Cardiac fibroblast (primary cell): ENCODE measurements around the gene EIF4B.

Experiments used
- DNase-seq, 2 donors: peaks; one replicate each; pipeline versions ENCODE4 v3.0.0 to v3.0.0-alpha.2; 2010; ENCODE audit warnings: low read depth in 2 of 2
- H3K4me3 ChIP-seq, 2 donors: replicated peaks in 1 of 2; 1 replicate in 1 of 2; 2 replicates in 1 of 2; pipeline ENCODE4 v1.5.1; 2011; ENCODE audit warnings: low read depth in 2 of 2, low read length in 2 of 2, mild to moderate bottlenecking in 2 of 2, moderate library complexity in 1 of 2
- TF ChIP-seq, protein P1 (sequence below): IDR thresholded peaks from one replicate; pipeline ENCODE4 v1.5.1; 2011; ENCODE audit warnings: low read depth, mild to moderate bottlenecking, low read length, inconsistent platforms

EIF4B gene

DNA sequence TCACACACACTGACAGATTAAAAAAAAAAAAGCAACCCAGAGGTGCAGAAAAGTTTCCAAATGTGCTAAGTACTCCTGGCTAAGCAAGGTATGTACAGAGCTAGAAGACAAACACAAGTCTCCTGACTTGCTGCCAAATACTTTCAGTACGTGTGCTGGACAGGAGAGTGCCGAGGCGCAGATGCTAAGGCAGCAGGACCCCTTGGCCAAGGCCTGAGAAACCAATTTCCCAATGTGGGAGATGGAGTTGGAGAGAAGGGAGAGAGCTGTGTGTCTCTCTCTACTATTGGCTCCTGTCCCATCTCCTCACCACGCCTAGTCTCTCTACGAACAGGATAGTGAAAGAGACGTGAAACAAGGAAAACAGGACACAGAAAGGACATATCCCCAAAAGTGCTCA lies 67.6 kb downstream of the EIF4B start:
- DNase-seq, result no peak
- H3K4me3 ChIP-seq, result no peak overlapping the region
- TF ChIP-seq, protein P1, sequence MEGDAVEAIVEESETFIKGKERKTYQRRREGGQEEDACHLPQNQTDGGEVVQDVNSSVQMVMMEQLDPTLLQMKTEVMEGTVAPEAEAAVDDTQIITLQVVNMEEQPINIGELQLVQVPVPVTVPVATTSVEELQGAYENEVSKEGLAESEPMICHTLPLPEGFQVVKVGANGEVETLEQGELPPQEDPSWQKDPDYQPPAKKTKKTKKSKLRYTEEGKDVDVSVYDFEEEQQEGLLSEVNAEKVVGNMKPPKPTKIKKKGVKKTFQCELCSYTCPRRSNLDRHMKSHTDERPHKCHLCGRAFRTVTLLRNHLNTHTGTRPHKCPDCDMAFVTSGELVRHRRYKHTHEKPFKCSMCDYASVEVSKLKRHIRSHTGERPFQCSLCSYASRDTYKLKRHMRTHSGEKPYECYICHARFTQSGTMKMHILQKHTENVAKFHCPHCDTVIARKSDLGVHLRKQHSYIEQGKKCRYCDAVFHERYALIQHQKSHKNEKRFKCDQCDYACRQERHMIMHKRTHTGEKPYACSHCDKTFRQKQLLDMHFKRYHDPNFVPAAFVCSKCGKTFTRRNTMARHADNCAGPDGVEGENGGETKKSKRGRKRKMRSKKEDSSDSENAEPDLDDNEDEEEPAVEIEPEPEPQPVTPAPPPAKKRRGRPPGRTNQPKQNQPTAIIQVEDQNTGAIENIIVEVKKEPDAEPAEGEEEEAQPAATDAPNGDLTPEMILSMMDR, result no peak

DNA sequence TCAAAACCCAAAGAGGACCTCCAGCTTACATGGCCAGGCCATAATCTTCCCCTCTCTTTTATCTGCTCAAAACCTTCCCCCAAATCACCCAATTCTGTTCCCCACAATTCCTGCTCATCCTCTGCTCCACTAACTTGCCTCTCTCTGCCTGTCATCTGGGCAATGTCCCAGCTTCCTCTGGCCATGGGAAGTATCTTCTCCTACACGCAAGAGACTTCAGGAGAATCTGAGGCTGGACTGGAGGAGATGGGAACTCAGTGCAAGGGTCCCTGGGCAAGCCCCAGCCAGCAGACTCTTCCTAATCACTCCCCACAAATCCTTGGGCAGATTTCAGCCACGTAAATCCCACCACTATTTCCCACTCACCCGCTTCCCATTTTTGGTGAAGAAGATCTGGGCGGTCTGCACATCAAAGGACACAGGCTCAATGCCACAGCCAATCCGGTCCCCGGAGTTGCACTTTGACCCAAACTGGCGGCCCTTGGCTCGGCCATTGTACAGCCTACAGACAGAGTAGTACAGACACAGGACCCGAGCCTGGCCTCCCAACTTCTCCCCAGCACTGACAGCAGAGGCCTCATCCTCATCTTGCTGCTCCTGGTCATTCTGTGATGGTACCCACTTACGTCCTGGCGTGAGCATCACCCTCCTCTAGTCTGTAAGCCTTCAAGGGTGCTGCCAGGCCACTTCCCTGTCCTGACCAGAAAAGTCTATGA lies 68.2 kb downstream of the EIF4B start:
- no peak overlapping the region for H3K4me3 ChIP-seq
- DNase-seq, result no peak
- TF ChIP-seq, protein P1, result no peak

DNA sequence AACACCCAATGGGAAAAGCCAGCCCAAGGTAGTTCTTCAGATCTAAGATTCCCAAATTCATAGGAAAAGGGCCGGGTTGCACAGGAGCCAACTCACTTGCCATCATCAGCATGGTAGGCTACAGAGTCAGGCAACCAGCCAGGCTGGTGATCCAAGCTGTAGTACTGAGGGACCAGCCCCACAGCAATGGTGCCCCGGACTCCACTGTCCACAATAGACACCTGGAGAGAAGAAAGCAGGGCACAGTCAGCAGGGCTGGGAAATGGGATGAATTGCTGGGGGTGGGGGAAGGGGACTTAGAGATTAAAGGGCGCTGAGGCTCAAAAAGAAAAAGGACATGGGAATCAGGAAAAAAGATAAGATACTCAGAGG lies 68.7 kb downstream of the EIF4B start:
- H3K4me3 ChIP-seq, result no peak overlapping the region
- TF ChIP-seq, protein P1, result no peak
- no peak for DNase-seq

DNA sequence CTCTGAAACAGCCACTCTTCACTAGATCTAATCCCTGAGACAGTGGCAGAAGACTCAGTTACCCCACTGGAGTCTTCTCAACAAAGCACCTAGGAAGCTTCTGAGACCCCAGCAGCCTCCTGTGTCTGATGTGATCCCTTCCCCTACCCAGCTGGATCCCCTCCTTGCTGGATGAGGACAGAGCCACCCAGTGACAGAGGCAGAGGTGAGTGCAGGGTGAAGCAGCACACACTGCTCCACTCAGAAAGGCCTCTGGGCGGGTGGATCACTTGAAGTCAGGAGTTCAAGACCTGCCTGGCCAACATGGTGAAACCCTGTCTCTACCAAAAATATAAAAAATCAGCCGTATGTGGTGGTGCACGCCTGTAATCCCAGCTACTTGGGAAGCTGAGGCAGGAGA lies 70.2 kb downstream of the EIF4B start:
- DNase-seq, result no peak
- H3K4me3 ChIP-seq, result no peak overlapping the region
- TF ChIP-seq, protein P1, result no peak

DNA sequence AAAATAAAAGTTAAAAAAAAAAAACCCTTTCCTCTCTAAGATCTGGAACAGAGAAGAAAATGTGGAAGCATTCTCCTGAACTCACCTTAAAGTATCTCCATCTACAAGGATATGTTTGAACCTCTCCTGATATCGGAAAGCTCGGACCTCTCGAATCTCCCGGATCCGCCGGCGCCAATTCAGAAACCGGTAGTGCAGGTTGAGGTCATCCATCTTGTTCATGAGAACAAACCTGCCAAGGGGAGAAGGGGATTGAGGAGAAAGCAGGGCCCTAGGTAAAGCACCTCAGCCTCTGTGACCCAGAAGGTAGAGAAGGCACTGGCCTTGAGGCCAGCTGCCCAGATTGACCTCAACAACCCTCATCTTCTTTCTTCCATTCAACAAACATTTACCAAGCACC lies 70.8 kb downstream of the EIF4B start:
- DNase-seq, result no peak
- H3K4me3 ChIP-seq, result no peak overlapping the region
- TF ChIP-seq, protein P1, result no peak

DNA sequence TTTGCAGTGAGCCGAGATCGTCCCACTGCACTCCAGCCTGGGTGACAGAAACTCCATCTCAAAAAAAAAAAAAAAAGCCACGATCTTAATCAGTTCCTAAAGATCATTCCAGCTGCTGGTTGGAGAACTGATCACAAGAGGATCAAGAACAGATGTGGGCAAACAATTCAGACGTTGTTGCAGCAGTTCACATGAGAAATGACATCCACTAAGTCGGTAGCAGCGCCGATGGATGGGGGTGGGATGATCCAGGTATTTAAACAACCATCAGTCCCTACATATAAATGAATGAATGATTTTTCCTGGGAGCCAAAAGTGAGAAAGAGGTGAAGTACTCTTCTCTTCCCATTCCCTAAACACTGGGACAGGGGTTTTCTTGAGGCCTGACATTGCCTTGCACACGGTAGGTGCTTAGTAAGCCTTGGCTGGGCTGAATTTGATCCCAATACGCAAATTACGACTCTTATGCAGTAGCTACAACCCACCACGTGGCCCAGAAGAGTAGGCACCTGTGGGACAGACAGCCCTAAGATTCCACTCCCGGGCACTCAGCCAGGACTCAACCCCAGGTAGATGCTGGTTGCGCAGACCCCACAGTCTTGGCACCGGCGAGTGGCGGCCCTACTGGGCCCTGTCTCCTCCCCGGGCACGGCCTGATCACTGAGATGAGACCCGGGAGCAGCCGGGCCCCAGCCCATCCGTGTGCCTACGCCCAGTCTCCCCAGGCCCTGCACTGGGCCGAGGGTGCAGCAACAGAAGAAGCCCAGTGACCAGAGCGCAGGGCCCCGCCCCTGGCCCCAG lies 72.4 kb downstream of the EIF4B start:
- peak in 1 of 2 donors; percentile 51 for DNase-seq
- H3K4me3 ChIP-seq, result peak overlapping the region; percentile 55 to 72

More for the DNA sequence above, 72.4 kb downstream of the EIF4B start:
- TF ChIP-seq, protein P1, result no peak
